AG09319 (cell line): ENCODE data around the gene TMEM18.

ENCODE experiments used
- DNase-seq: peaks from one replicate; pipeline ENCODE4 v3.0.0-alpha.2; 2010; ENCODE audit warnings: low read depth; ENCODE audit errors: extremely low read depth
- TF ChIP-seq, protein P1 (sequence below): IDR thresholded peaks from 2 replicates; pipeline ENCODE4 v1.5.1; 2011; ENCODE audit warnings: low read depth, mild to moderate bottlenecking, inconsistent platforms, low read length, moderate library complexity

The TMEM18 gene

DNA sequence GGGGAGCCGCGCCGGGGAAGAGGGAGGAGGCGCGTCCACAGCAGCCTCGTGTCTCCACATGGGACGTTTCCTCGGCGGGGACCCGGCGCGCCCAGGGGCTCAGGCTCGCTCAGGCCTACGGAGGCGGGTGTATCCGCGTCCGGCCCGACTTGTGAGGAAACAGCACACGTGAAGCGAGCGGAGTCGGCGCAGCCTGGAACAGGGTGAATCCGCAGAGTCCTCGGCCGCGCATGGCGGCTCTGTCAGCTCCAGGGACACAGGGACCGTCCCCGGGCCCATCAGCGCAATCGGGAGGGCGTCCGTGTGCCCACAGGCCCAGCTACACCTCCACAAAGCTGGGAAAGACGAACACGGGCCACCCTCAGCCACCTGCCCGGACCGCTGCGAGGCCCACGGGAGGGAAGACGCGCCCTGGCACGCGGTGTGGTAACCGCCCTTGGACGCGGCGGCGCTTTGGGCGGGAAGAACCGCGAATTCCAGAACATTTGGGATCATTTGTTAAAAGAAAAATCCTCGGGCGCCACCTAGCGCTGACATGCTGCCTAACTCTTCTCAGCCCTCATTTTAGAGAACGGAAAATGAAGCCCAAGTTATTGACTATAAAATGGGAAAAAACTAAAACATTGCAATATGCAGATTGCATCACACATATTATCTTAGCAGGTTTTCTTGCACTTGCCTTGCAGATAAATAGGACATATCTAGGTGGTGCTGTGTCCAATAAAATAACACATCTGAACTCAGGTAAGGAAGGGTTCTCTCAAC, 40.4 kb downstream of the TMEM18 start:
- peak; percentile 31 for DNase-seq
- TF ChIP-seq, protein P1, sequence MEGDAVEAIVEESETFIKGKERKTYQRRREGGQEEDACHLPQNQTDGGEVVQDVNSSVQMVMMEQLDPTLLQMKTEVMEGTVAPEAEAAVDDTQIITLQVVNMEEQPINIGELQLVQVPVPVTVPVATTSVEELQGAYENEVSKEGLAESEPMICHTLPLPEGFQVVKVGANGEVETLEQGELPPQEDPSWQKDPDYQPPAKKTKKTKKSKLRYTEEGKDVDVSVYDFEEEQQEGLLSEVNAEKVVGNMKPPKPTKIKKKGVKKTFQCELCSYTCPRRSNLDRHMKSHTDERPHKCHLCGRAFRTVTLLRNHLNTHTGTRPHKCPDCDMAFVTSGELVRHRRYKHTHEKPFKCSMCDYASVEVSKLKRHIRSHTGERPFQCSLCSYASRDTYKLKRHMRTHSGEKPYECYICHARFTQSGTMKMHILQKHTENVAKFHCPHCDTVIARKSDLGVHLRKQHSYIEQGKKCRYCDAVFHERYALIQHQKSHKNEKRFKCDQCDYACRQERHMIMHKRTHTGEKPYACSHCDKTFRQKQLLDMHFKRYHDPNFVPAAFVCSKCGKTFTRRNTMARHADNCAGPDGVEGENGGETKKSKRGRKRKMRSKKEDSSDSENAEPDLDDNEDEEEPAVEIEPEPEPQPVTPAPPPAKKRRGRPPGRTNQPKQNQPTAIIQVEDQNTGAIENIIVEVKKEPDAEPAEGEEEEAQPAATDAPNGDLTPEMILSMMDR = peak; percentile 82

DNA sequence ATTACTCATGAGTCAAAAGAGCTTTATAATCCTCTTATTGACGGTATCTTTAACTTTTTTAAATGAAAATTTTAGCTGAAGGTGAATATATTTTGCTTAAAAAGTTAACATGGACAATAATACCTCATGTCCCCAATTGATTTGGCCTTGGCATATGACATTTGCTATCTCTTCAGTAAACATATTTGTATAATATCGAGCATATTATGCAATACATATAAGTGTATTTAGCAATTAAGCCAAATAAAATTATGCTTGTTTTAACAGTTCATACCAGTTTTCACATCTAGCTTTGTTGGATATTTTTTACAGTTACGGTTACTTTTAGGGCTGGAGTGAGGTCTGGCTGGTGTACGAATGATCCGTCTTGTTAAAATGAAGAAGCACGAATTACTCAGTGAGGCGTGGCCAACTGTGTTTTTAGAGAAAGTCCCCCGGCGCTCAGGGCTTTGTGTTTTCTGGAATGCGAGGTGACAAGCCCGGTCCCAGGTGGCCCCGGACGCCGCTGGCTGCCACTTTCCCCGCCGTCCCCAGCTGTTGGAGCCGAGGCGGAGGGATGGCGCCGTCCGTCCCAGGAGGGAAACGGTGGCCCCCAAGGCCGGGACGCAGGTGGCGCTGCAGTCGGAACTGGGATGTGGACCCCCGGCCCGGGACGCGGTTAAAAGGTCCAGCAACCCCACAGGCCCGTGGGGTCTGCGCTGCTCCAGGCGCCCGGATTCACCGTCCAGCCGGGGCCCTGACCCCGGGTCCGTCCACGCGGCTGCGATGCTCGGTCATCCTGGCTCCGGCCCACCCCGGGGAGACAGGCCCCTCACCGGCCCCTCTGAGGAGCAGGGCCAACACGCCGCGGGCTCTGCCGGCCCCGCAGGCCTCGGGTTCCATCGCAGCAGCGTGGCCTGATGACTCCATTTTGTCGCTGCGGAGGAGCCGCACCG, 41.3 kb downstream of the TMEM18 start:
- DNase-seq = no peak
- TF ChIP-seq, protein P1 = no peak

DNA sequence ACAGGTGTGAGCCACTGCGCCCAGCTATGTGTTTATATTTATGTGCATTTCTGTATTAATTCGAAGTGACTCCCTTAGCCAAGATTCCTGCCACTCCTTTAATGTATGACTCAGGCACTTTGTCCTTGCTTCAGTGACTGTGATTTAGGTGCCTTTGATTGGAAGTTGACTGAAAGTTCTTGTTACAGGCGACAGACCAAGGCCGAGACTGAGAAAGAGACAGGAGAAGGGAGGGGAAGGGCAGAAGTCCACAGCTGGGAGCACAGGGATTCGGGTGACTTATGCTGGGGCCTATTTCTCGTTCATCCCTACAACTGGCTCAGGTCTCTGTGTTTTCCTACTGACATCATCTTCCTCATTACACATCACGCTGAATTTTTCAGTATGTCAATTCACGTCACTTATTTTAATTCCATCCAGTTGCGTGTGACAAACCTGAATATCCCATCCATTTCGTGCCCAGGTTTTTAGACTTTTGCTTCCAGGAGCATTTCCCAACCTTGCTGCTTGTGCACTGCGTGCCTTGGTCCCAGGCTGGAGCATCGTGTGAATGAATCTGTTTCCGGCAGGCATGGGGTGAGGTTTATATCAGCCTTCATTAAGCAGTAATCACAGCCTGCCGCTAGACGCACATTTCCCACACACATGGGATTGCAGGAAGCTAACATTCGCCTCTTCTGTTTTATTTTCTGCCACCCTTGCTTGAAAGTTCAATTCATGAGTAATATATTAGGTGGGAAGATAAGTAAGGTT, 42.4 kb downstream of the TMEM18 start:
- DNase-seq = no peak
- TF ChIP-seq, protein P1 = no peak

DNA sequence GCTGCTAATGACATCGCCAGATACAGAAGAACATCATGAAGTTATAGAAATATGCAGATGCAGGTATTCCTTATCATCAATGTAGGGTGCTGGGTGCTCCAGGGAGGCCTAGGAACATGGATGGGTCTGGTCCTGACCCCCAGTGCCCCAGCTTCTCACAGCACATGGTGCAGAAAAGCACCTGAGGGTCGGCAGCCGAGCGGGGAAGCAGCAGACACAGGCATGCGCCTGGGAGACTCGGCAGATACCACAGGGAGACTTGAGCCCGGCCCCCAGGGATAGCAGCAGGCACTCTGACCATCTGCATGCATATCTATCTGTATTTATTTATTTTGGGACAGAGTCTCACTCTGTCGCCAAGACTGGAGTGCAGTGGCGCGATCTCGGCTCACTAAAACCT, 43.2 kb downstream of the TMEM18 start:
- DNase-seq = no peak
- TF ChIP-seq, protein P1 = no peak

DNA sequence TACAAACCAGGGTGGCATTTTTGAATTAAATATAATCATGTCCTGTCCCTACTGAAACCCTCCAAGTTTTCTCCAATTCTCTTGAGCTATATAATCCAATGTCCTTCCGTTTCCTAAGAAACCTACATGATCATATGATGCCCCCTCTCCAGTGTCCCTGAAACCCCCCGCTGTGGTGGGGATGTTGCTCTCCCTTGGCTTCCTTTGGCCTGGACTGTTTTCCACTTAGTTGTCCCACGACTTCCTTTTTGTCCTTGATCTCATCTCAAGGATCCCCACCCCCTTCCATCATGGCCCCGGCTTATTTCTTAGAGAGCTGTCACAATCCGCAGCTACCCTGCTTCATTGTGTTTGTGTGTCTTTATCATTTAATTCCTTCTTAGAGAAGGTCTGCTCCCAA, 43.8 kb downstream of the TMEM18 start:
- no peak for DNase-seq
- TF ChIP-seq, protein P1 = no peak

DNA sequence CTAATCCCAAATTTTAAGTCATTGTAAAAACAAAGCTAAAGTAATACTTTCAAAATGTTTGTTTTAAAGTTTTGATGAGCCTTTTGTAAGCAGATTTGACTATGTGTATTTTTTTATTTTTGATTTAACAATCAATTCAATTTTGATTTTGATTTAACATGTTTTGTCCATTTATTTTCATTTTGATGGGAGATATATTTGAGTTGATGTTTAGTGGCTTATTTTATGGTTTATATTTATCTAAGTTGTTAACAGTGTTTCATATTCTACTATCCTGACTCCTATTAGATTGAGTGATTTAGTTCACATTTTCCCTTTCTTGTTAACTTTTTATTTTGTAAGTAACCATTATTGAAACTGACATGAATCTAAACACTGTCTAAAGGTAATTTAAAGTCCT, 44.7 kb downstream of the TMEM18 start:
- DNase-seq = no peak
- TF ChIP-seq, protein P1 = no peak
